Stimulated activated CD4-positive, alpha-beta T cell treated with anti-CD3 and anti-CD28 coated beads, Interleukin-12 subunit alpha, Interleukin-12 subunit beta, amount 100 ng/mL, for 48 hours (primary cell): ENCODE results near the gene CLVS2.

Source experiments
- DNase-seq, 3 donors: peaks; one replicate each; pipeline ENCODE4 v3.0.0-alpha.2; 2020; ENCODE audit warnings: low read depth in 2 of 3, low spot score in 1 of 3

The CLVS2 gene

DNA sequence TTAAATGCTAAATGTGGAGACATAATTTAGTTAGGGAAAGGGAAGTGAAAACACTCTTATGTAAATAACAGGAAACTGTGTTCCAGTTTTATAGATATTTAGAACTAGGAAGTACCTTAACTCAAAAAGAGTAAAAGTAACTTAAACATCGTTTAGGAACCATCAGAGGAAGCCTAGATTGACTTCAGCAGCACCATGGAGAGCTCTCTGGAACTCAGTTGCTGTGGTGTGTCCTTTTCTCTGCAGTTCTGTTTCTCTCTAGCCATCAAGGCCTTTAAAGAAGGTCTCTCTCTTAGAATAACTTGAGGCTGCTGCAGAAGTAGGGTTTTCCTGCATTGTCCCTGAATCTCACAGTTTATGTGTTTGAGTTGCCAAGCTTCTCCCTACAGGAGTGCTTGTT is 26.9 kb downstream of the CLVS2 start:
- no peak for DNase-seq

DNA sequence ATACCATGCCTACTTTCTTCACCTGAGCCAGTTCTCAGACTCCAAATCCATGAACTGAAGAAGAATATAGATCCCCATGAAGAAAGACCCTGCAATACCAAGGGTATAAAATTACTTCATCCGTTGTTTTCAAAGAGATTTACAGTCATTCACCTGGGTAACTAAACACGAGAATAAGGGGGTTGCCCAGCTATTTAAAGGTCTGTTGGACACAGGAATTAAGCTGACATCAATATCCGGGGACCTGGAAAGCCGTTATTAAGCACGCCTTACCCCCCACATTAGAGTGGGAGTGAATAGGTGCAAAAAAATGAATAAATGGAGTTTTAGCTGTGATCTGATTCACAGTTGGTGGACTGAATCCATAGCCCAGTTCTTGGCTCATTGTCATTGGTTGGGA is 28.9 kb downstream of the CLVS2 start:
- no peak for DNase-seq

DNA sequence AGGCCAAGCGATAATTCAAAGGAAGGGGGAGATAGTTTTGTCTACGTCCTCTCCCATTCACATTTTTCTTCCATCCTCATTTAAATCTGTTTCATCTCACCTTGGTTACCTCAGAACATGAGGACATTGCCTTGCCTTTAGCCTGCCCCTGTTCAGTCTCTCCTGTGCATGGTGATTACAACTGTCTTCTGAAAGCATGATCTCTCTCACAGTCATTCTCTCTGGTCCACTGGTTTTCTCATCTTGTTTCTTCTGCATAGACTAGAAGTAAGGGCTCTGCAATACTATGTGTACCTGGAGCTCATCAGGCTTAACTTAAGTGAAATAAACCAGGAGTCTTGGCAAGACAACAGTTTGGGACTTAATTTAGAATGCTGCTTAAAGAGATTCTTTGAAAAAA is 31.4 kb downstream of the CLVS2 start:
- DNase-seq, result no peak

DNA sequence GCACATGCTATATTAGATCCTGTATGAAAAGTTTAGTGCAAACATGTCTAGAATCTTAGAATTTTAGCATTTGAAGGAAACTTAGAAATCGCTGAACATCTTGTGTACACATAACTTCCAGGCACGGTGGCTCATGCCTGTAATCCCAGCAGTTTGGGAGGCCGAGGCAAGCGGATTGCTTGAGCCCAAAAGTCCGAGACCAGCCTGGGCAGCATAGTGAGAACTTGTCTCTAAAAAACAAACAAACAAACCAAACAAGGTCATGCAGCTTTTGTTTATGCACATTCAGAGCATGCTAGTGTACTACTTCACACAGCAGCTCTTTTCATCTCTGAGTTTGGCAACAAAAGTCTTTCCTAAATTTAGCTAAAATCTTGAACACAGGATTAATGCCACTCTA is 32.2 kb downstream of the CLVS2 start:
- no peak for DNase-seq

DNA sequence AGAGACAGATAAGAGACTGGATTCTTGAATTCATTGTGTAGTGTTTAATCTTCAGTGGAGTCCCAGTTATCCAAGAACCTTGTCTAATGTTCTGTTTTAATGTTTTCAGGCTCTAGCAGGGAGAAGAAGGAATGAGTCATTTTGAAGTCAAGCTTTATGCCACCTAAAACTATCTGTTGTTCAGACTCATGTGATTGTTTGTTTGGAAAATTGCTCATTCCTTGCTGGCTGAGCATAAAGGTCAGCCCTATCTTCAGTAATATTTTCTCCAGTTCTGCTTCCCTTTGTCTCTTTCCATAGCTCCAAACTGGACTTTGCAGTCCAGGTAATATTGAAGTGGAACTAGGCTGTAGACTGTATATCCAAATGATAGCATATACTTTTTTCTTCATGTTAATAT is 34.2 kb downstream of the CLVS2 start:
- DNase-seq, result no peak

DNA sequence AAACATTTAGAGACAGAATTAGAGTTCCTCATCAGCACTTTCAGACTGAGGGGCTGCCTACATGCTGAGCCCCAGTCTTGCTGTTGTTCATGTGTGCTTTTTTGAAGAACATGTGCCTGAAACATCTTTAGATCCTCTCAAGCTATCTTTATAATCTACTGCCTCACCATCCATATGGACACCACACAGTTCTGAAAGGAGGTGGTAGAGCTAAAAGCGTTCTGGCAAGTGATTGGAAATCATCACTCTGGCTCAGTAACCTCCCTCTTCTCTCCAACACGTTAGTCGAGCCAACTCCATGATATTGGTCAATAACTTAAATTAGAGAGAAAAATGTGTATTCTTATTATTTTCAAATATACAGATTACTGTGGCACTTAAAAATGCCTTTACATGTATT is 40.6 kb downstream of the CLVS2 start:
- DNase-seq, result no peak

DNA sequence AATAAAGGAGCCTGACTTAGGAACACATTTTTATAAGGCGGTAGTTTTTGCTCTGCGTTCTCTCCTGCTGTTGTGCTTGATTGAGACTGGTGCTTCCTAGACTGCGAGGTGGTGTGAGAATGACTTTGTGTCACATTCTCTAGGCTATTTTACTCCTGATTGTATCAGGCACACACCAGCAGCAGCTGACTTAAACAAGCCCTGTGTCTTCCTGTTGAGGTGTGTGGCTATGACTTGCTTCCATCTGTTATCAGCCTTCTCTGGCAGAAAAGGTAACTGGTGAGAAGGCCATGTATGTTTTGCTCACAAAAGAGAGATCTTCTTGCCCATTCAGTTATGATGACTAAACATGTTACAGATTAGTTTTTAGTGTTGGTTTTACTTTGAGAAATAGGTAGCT is 43.4 kb downstream of the CLVS2 start:
- no peak for DNase-seq

DNA sequence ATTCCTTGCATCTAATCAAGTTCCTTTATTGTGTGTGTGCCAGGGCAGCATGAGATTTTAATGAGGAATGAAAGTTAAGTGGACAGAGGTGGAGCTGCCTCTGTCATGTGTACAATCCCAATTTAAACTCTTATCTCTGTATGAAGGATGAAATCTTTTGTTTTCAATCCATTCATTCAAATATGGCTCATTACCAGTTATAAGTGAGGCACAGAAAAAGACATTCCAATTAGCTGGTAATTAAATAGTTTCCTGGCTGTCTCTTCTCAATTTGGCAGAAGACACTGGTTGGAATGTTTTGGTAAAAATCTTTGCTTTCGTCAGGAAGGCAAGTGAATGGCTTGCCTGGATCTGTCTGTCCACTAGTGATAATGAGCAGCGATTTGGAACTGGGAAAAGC is 46.4 kb downstream of the CLVS2 start:
- no peak for DNase-seq

DNA sequence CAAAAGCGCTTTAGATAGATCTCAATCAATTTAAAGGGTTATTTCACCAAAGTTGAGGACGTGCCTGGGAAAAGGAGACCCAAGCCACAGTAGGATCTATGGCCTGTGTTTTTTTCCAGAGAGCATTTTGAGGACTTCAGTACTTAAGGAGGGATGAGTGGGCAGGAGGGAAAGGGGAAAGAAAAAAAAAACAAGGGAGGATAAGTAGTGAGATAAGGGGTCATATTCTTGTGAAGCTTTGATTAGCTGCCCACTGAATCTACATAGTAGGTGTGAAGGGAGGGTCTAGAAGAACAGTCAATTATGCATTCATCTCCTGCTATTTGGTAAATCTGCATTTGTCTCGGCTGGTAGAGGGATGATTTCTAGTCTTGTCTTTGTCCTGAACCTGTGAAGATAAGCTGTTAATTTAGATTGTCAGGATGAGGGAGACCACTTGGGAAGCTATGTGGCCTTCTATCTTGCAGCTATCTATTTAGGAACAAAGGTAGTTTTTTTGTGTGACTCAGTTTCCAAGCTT is 48.4 kb downstream of the CLVS2 start:
- DNase-seq, result no peak

DNA sequence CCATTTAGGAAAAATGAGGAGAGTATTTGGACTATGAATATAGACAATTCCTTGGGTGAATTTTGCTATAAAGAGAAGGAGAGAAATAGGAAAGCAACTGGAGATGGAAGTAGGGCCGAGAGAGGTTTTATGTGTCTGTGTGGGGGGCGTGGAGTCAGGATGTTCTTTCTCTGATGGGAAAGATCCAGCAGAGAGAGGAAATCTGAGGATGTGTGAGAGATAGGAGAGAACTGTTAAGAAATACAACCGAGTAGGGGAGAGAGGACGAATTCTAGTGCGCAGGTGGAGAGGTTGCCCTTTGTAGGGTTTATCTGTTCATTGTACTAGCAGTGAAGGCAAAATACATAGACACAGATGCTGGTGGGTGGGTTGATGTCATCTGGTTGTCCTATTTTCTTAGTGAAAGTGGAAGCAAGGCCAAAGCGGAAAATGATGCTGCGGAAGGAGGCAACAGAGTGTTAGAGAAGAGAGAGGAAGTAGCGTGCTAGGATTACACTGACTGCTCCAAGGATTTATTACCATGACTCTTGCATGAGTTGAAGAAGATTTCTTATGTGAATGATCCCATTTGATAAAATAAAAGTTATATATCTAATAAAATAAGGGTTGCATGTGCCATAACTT is 57.7 kb downstream of the CLVS2 start:
- DNase-seq, result no peak

DNA sequence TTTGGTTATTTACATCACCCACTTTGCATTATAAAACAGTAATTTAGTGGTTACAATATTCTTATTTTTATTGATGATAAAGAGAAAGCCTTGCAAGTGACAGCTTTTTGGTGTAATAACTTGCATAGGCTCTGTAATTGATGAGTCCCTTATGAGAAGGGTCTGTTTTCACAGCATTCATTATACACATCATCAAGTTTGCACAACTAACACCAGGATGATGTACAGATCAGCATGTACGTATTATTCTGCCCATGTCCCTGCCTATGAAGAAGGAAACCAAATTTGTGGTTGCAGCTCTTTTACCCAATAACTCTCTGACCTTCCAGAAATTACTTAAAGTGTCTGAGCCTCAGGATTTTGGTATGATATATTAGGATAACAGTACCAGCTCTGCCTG is 59.2 kb downstream of the CLVS2 start:
- DNase-seq, result no peak

DNA sequence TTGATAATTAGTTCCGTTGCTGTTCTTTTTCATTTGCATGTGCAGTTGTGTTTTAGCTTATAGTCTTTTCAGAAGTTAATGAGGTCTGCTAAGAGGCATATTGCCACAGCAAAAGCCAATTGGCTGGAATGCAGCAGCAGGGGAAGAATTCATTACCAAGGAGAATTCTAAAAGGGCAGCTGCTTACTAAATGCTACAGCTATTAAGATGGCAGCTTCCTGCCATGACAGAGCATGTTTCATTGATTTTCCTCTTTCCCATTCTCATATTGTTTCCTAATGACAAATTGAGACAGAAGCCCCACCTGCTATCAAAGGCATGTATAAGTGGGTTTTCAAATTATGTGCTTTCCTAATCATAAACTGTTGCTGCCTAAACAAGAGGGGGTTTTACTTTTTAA is 66.6 kb downstream of the CLVS2 start:
- no peak for DNase-seq

DNA sequence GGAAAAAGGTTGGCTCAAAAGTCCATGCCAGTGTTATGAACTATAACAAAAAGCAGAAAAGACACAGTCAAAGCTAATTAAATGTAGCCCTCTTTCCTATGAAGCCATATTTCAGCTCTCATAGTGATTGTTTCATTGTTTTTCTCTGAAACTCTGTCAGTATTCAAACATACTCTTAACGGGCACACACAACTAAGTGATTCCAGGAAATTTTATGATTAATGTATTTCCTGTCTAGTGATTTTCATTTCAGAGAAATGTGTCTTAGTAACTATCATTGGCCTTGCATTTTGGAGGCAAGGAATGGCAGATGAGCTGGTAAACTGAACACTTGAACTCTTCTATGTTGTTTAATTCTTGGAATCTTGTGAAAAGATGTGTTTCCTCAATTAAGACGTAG is 68.0 kb downstream of the CLVS2 start:
- no peak for DNase-seq

DNA sequence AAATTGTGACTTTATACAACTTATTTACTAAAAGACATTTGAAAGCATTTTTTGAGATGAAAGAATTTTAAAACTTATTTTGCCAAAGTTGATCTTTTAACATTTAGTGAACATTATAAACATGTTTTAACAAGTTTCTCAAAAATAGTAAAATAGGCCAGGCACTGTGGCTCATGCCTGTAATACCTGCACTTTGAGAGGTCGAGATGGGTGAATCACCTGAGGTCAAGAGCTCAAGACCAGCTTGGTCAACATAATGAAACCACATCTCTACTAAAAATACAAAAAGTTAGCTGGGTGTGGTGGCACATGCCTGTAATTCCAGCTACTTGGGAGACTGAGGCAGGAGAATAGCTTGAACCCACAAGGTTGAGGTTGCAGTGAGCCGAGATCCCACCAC is 78.6 kb downstream of the CLVS2 start:
- no peak for DNase-seq

DNA sequence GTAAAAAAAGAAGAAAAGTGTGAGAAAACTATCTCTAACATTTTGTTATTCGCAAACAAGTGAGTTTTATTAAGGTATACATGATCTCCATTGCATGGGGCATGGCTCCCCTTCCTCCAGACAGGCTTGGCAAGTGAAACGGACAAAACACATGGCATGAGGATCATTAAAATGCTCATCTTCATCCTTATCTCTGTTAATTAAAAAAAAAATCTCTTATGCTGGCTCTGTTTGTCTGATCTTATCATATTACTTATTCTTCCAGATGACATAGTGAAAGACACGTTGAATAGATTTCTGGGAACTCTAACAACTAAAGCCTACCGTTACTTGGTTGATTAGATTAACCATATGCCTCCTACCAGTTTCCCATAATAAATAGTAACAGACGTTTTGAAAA is 89.4 kb downstream of the CLVS2 start:
- no peak for DNase-seq

DNA sequence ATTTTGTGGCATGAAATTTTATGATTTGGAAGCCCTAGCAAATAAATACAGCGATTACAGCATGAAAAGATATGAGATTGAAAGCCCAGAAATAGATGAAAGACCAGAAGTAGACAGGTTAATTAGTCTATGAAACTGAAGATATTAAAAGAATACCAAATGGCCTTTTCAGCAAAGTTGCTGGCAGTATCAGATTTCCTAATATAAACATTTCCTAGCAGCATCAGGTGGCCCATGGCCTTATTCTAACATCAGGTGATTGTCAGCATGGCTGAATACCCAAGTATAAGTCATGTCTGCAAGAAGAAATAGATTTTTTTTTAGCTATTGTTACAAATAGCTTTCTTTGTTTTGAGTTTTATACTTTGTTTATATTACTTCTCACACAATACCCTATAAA is 93.2 kb downstream of the CLVS2 start:
- DNase-seq, result no peak

DNA sequence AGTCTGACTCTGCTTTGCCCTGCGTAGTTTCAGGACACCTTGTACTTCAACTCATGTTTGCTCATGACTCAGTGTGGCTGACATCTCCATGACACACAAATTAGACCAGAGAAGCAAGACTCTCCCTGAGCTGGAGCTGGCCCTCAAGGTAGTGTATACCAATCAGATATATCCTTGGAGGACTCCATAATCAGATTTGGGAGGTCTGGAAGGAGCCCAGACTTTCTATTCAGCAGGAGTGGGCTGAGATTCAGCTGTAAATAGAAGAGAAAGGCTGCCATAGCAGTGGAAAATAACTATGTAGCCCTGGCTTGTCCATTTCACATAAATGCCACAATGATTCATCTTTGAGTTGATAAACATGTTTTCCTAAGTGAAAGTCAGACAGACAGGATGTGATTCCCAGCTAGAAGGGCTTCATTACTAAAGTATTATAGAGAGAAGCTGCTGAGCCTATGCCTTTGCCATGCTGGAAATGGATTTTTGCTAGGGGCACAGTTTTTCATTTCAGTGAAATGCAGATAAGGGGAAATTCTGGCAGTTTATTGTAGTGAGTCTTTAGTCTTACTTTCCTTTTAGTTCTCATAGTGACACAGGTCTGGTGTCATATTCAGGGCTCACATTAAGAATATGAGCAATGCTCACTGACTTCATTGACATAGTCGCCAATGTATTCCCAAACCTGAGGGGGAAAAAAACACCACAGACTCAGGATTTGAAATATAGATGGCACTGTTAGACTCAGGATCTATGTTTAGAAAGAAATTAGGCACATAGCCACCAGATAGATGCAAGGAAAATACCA is 95.3 kb downstream of the CLVS2 start:
- DNase-seq, result no peak

DNA sequence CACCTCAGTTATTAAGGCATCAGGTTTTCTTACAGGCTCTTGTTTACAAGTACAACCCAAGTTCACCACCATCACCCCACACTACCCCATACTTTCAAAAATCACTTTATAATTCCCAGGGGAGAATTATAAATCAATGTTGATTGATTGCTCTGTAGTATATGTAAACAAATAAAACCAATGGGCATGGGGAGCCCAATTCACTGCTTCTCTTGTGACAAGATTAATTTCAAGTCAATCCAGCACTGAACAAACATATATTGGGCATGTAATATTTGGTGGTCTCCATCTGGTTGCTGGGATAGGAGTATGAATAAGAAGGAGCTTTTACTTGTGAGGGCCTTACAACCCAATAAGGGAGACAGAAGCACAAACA is 95.8 kb downstream of the CLVS2 start:
- no peak for DNase-seq

DNA sequence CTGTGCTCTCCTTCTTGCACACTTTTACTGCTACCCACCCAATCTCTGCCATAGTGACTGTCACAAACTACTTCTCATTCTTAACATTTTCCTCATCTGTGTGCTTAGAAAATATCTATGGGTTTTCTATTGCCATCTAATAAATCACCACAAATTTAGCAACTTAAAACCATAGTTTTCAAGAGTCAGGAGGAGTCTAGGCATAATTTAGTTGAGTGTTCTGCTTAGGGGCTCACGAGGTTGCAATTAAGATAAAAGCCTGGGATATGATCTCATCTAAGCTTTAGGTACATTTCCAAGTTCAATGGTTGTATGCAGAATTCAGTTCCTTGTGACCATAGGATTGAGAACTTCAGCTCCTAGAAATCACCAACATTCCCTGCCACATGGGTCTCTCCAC is 98.8 kb downstream of the CLVS2 start:
- no peak for DNase-seq

DNA sequence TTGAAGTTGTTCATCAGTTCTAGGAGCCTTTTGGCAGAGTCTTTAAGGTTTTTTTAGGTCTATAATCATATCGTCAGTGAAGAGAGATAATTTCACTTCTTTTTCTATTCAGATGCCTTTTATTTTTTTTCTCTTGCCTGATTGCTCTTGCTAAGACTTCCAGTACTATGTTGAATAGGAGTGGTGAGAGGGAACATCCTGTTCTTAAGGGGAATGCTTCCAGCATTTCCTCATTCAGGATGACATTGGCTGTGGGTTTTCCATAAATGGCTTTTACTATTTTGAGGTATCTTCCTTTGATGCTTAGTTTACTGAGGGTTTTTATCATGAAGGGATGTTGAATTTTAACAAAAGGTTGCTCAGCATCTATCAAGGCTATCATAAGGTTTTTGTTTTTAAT is 109.5 kb downstream of the CLVS2 start:
- no peak for DNase-seq

DNA sequence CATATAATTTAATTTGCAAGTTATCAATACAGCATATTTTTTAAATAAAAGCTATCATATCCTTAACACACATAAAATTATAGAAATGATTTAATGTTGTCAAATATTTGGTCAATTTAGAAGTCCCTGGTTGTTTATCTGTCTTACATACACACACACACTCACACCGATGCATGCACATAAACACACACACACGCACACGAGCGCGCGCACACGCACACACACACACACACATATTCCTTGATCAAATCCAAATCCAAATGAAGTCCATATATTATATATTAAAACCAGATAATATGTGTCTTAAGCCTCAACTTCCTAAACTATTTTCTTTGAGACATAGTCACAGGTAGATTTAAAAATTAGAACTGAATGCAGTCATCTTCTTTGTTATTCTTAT is 120.3 kb downstream of the CLVS2 start:
- DNase-seq, result no peak

DNA sequence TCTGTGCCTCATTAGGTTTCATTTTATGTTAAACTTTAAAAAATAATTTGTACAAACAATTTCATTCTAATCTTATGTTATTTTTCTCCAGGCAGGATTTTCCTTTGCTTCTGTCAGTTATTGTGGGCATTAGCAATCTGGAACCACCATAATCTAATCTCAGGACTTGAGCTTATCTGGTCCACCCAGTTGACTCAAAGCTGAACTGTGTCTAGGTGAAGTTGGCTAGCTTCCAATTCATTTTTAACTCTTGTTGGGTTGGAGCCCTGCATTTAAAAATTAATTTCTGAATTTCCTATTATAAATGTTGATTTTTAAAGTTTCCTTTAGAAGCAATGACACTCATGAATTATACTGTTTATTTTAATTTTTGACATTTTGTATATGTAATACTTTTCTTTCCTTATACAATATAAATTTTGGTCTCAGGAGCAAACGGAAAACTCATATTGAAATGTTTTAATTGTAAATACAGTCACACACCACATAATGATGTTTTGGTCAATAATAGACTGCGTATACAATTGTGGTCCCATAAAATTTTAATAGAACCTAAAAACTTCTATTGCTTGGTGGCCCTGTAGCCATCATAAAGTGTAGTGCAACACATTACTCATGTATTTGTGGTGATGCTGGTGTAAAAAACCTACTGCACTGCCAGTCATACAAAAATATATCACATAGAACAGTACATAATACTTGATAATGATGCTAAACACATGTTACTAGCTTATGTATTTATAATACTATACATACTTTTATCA is 121.3 kb downstream of the CLVS2 start:
- no peak for DNase-seq
